Measurements from ENCODE around the gene HES5.
"Not testable (repeated sequence)": the region's sequence is repeated elsewhere in the genome, so short reads cannot be mapped to it uniquely, and the experiment has no call there.

Gene HES5

DNA sequence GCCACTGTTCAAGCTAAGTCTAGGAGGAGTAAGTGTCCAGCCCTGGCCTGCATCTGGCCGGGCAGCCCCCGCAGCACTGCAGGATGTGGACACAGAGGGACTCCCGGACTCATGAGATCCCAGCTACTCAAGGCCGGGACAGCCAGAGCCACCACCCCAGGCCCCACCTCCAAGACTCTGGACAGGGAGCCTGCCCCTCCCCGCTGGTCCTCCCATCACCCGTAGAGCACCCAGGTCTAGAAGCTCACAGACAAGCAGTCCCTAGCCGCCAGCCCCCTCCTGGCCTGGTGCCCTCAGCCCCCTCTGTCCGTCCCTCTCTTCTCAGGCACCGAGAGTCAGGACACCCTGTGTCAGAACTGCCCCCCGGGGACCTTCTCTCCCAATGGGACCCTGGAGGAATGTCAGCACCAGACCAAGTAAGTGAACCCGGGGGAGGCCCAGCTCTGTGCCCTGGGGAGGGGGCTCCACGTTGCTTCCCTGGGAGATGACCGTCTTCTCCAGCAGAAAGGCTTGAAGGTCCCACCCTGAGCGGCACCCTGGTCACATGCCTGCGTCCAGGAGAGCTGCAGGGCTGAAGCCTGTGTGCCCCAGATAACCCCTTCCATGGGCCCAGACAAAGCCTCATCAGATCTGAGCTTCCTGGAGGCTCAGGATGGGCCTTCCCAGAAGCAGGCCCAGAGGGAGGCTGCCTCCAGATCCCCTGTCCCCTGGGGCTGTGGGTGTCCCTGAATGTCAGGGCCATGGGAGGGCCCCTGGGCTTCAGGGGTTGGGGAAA is 30.4 kb upstream of the HES5 start:
- DNase-seq (ENCODE audit: low read depth): no peak

DNA sequence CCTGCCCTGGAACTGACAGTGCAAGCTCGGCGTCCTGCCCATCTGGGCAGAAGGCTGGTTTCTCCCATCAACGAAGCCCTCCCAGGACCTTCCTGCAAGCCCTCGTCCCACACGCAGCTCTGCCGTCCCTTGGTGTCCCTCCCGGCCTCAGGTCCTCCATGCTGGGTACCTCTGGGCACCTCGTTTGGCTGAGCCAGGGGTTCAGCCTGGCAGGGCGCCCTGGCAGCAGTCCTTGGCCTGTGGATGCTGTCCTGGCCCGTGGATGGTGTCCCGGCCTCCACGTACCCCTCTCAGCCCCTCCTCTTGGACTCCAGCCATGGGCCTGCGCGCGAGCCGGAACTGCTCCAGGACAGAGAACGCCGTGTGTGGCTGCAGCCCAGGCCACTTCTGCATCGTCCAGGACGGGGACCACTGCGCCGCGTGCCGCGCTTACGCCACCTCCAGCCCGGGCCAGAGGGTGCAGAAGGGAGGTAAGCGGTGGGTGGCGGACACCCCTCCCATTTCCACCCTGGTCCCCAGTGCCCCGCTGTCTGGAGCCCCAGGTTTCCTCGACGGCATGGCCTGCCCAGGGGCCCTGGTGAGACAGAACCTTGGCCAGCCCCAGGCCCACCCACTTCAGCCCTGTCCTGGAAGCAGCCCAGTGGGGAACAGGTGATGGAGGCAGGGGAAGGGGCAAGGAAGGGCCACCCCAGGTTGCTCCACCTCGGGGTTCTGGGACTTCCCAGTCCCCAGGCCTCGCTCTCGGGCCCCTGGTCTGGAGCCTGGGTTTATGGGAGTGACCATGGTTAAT is 29.6 kb upstream of the HES5 start:
- DNase-seq (ENCODE audit: low read depth): no peak

DNA sequence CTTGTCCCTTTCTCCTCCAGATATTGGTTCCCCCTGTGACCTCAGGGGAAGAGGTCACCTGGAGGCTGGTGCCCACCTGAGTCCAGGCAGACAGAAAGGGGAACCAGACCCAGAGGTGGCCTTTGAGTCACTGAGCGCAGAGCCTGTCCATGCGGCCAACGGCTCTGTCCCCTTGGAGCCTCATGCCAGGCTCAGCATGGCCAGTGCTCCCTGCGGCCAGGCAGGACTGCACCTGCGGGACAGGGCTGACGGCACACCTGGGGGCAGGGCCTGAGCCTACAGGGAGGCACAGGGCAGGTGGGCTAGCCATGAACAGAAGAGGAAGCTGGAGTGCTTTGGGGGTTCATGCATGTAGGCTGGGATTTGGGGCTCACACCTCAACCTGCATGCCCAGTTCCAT is 28.8 kb upstream of the HES5 start:
- DNase-seq (ENCODE audit: low read depth): no peak

- no peak for DNase-seq (ENCODE audit: low read depth)
Observed at GRCh38 chr1:2558420-2558819, 28.4 kb upstream of the HES5 start.

DNA sequence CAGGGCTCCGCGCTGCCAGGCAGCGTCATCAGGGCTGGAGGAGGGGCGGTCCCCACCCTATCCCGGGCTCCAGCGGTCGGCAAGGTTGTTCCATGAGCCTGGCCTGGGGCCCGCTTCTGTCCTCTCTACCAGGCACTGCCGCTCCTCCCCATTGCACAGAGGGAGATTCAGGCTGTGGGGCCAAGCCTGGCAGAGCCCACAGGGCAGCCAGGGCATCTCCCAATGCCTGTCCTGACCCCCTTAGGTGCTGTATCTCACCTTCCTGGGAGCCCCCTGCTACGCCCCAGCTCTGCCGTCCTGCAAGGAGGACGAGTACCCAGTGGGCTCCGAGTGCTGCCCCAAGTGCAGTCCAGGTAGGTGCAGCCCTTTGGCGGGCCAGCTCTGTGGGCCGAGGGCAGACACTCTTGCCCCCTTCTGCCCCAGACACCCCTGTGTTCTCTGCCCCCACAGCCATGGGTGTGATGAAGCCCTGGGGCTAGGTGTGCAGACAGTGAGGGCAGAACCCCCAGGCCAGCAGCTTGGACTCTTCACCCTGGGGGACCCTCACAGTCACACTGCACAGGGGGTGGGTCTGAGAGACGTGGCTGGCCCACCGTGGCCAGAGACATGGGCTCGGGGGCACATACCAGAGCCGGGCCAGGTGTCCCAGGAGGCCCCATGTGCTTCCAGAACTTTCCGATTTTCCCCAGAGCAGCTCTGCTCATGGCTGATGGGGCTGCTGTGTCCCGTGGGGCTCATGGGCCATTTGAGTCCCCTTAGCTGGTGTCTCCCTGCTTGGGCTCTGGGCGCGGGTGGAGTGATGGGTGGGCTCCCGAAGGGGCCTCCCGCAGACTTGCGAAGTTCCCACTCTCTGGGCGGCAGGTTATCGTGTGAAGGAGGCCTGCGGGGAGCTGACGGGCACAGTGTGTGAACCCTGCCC is 27.7 kb upstream of the HES5 start:
- no peak for DNase-seq (ENCODE audit: low read depth)

- no peak for DNase-seq (ENCODE audit: low read depth)
Observed at GRCh38 chr1:2556678-2557481, 26.8 kb upstream of the HES5 start.

- peak; percentile 54 for DNase-seq (ENCODE audit: low read depth)
Observed at GRCh38 chr1:2556277-2556677, 26.2 kb upstream of the HES5 start, which contains the start of gene TNFRSF14. Gene TNFRSF14, plus strand, starts transcription at chr1:2556371. Its CDS starts 294 bp downstream, at chr1:2556665.

DNA sequence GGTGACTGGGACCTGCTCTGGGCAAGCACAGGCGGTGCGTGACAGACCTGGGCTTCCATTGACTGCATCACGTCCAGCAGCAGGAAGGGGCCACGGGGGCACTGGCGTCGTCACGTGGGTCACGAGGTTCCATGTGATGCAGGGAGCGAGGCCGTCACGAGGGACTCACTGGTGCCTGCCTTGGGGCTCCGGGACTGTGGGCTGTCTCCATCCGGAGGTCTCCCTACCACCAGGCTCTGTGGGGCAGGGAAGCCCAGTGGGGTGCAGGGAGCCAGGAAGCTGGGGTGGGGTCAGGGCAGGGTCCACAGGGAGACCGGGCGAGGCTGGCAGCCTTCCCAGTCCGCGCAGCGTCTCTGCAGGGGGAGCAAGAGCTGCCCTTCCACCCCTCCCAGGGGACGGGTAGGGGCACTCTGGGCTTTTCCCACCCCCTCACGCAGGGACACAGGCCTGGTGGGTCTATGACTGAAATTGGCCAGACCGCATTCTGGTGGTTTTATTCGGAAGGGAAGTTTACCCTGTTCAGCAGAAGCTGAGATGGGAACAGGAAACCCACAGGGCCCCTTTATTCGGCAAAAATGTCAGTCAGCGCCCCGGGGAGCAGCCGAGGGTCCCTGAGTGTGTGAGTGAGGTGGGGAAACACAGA is 25.7 kb upstream of the HES5 start:
- DNase-seq (ENCODE audit: low read depth): peak; percentile 55

DNA sequence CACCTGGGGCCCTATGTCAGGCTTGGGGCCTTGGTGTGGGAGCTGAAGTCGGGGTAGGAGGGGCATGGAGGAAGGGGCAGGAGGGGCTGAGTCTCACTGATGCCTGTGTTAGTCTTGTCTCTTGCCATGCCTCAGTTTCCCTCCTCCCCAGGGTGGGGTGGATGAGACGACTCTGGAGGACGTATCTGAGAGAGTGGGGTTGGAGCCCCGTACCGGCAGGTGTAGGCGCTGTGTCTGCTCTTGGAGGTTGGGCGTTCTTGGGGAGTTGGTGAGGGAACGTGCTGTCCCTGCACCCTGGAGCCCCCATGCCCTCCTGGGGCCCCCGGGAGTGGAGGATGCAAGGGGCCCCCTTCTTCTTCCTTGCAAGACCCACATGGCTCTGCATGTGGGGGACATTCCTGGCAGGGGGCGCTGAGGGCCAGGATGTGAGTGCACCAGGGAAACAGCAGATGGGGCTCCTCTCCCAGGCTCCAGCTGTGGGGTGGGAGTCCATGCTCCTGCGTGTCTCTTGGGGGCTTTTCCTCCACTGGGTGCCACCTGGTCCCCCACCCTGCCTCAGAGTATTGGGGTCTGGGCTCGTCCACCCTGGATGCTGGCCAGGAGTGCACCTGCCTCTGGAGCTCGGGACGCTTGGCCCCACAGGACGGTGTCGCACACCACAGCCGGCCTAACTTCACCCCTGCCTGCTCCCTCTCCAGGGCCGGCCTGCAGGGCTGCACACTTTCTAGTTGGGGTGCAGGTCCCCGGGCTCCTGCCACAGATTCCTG is 24.7 kb upstream of the HES5 start:
- peak; percentile 51 for DNase-seq (ENCODE audit: low read depth)

GRCh38 chr1:2553871-2554620 is 24.0 kb upstream of the HES5 start:
- no peak for DNase-seq (ENCODE audit: low read depth)

GRCh38 chr1:2553076-2553475 is 23.0 kb upstream of the HES5 start:
- not testable (repeated sequence) for DNase-seq (ENCODE audit: low read depth)

DNA sequence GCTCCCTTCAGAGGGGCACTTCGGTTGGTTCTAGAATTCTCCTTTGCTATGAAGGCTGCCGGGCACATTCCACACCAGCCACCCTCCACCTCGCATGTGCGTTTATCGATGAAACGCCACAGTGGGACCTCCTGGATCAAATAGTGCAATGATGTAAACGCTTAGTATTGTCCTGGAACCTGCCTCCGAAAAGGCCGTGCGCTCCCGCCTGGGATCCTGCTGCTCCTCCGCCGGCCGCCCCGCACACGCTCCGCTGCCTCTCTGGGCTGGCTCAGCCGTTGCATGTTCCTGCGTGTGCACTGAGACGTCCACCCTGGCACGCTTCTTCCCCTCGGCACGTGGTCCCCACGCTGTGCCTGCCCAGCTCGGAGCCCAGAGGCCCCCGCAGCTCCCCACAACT is 22.1 kb upstream of the HES5 start:
- no peak for DNase-seq (ENCODE audit: low read depth)

GRCh38 chr1:2551544-2551943 is 21.5 kb upstream of the HES5 start:
- DNase-seq (ENCODE audit: low read depth): not testable (repeated sequence)

GRCh38 chr1:2550309-2550861 is 20.3 kb upstream of the HES5 start:
- DNase-seq (ENCODE audit: low read depth): not testable (repeated sequence)

- DNase-seq (ENCODE audit: low read depth): not testable (repeated sequence)
Observed at GRCh38 chr1:2549367-2550029, 19.4 kb upstream of the HES5 start.

- DNase-seq (ENCODE audit: low read depth): peak; percentile 81
Observed at GRCh38 chr1:2548068-2548589, 18.1 kb upstream of the HES5 start.

DNA sequence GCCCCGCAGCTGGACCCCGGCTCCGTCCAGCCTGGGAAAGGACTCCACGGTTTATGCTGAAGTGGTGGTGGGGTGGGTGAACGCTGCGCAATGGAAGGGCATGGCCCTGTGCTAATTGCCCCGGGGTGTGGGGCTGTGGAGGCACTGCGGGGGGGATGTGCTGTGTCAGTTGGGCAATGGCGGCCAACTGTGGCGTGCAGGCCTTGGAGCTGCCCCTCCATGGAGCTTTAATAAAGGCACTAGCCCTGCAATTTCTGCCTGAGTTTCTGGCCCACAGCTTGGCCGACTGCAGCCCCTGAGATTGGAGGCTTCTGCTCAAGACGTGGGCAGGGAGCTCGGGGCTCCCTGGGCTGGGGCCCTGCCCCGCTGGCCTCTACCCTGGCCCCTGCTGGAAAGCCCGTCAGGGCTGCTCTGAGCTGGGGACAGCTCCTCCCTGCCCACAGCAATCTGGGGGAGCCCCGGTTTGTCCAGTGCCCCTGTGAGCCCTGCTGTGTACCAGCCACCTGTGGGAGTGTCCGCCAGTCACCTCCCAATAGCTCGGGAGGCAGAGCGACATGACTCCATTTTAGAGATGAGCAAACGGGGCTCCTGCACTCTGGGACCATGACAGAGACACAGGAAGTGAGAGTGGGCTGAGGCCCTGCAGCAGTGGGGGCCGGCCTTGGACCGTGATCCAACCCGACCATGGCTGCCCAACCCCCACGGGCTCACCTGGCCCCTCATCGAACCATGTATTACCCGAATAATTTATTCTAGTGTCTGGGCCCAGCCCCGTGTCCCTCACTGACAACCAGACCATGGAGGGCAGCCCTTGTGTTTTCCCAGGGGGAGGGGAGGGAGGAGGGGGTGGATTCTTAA is 17.4 kb upstream of the HES5 start:
- no peak for DNase-seq (ENCODE audit: low read depth)

All from activated T-cell treated with anti-CD3 and anti-CD28 coated beads for 1 hour (primary cell).